Measurements from ENCODE around the gene IL3RA.
"Not testable (repeated sequence)": the region's sequence is repeated elsewhere in the genome, so short reads cannot be mapped to it uniquely, and the experiment has no call there.

IL3RA gene

GRCh38 chrX:1423215-1423614, 86.6 kb downstream of the IL3RA start:
- DNase-seq (ENCODE audit: low read depth): no peak

GRCh38 chrX:1424147-1424851, 87.7 kb downstream of the IL3RA start:
- DNase-seq (ENCODE audit: low read depth): no peak

GRCh38 chrX:1425381-1425780, 88.8 kb downstream of the IL3RA start:
- no peak for DNase-seq (ENCODE audit: low read depth)

GRCh38 chrX:1426321-1426720, 89.7 kb downstream of the IL3RA start:
- DNase-seq (ENCODE audit: low read depth): not testable (repeated sequence)

GRCh38 chrX:1427756-1428155, 91.2 kb downstream of the IL3RA start:
- no peak for DNase-seq (ENCODE audit: low read depth)

- DNase-seq (ENCODE audit: low read depth): no peak
Observed at GRCh38 chrX:1430451-1430850, 93.9 kb downstream of the IL3RA start.

Data from stimulated activated CD8-positive, alpha-beta memory T cell treated with anti-CD3 and anti-CD28 coated beads, Interleukin-12 subunit alpha, Interleukin-12 subunit beta, amount 100 ng/mL, for 1 hour (primary cell).